Neuronal stem cell (in vitro differentiated cells): ENCODE data around the gene OTOGL.

Source experiments
- DNase-seq: peaks from one replicate; pipeline ENCODE4 v3.0.0-alpha.2; 2013; ENCODE audit warnings: low spot score
- H2AFZ ChIP-seq: one replicate; pipeline ENCODE4 v1.6.1; 2013; ENCODE audit warnings: mild to moderate bottlenecking, low read length, inconsistent platforms
- H2AK5ac ChIP-seq: 2 replicates; pipeline ENCODE4 v1.6.1; 2013; ENCODE audit warnings: low read depth, mild to moderate bottlenecking, inconsistent platforms, low read length, moderate library complexity, mixed read lengths
- H2BK120ac ChIP-seq: 2 replicates; pipeline ENCODE4 v1.6.1; 2013; ENCODE audit warnings: low read depth, mild to moderate bottlenecking, inconsistent platforms, low read length, moderate library complexity, mixed read lengths
- H2BK12ac ChIP-seq: one replicate; pipeline ENCODE4 v1.6.1; 2013; ENCODE audit warnings: low read length, inconsistent platforms
- H2BK15ac ChIP-seq: 2 replicates; pipeline ENCODE4 v1.6.1; 2013; ENCODE audit warnings: mild to moderate bottlenecking, low read length, inconsistent platforms, mixed read lengths
- H2BK5ac ChIP-seq: one replicate; pipeline ENCODE4 v1.6.1; 2013; ENCODE audit warnings: inconsistent platforms, mild to moderate bottlenecking, low read length, moderate library complexity
- H3K14ac ChIP-seq: one replicate; pipeline ENCODE4 v1.6.1; 2013; ENCODE audit warnings: low read length, inconsistent platforms
- H3K18ac ChIP-seq: 2 replicates; pipeline ENCODE4 v1.6.1; 2013; ENCODE audit warnings: low read length, inconsistent platforms
- H3K23ac ChIP-seq: 2 replicates; pipeline ENCODE4 v1.6.1; 2013; ENCODE audit warnings: low read depth, mild to moderate bottlenecking, mixed read lengths, low read length, inconsistent platforms; ENCODE audit not compliant: poor library complexity
- H3K27ac ChIP-seq: replicated peaks from 3 replicates; pipeline ENCODE4 v1.5.1; 2013; ENCODE audit warnings: low read length, inconsistent platforms
- H3K27me3 ChIP-seq, 3 experiments: 2 replicates each; pipeline ENCODE4 v1.6.1; 2013; ENCODE audit warnings: low read length in 3 of 3, mild to moderate bottlenecking in 2 of 3, inconsistent platforms in 1 of 3, low read depth in 1 of 3, mixed read lengths in 1 of 3, moderate library complexity in 1 of 3; ENCODE audit not compliant: control insufficient read depth in 3 of 3, insufficient read depth in 3 of 3
- H3K36me3 ChIP-seq, 2 donors: replicated peaks in 1 of 2; 2 replicates each; pipeline ENCODE4 v1.6.1; 2013; ENCODE audit warnings: low read length in 2 of 2; ENCODE audit not compliant: control insufficient read depth in 2 of 2, insufficient read depth in 2 of 2
- H3K4ac ChIP-seq: 2 replicates; pipeline ENCODE4 v1.6.1; 2013; ENCODE audit warnings: inconsistent platforms, mild to moderate bottlenecking, low read length, moderate library complexity
- H3K4me1 ChIP-seq, 2 donors: 1 replicate in 1 of 2; 2 replicates in 1 of 2; pipeline ENCODE4 v1.6.1; 2013; ENCODE audit warnings: low read length in 2 of 2, low read depth in 1 of 2; ENCODE audit not compliant: control insufficient read depth in 2 of 2, insufficient read depth in 1 of 2
- H3K4me2 ChIP-seq: one replicate; pipeline ENCODE4 v1.6.1; 2013; ENCODE audit warnings: mild to moderate bottlenecking, low read length, inconsistent platforms; ENCODE audit not compliant: insufficient read depth, poor library complexity, severe bottlenecking
- H3K4me3 ChIP-seq, 2 donors: 2 replicates each; pipeline ENCODE4 v1.5.1; 2013; ENCODE audit warnings: low read length in 2 of 2, mild to moderate bottlenecking in 2 of 2, inconsistent platforms in 1 of 2, moderate library complexity in 1 of 2
- H3K79me1 ChIP-seq: one replicate; pipeline ENCODE4 v1.6.1; 2013; ENCODE audit warnings: low read depth, mild to moderate bottlenecking, inconsistent platforms, low read length, moderate library complexity
- H3K9ac ChIP-seq: one replicate; pipeline ENCODE4 v1.6.1; 2013; ENCODE audit warnings: mild to moderate bottlenecking, low read depth, low read length, inconsistent platforms; ENCODE audit not compliant: poor library complexity
- H3K9me3 ChIP-seq, 2 donors: replicated peaks in 1 of 2; 2 replicates each; pipeline versions ENCODE3 to v1.6.1; 2013; ENCODE audit warnings: low read length in 2 of 2, mild to moderate bottlenecking in 2 of 2, inconsistent platforms in 1 of 2, low read depth in 1 of 2, mixed read lengths in 1 of 2, moderate library complexity in 1 of 2; ENCODE audit not compliant: control insufficient read depth in 2 of 2, insufficient read depth in 1 of 2
- H4K8ac ChIP-seq: one replicate; pipeline ENCODE4 v1.6.1; 2013; ENCODE audit warnings: low read depth, mild to moderate bottlenecking, inconsistent platforms, low read length, moderate library complexity
- H4K91ac ChIP-seq: one replicate; pipeline ENCODE4 v1.6.1; 2013; ENCODE audit warnings: low read length, low read depth, mild to moderate bottlenecking, inconsistent platforms; ENCODE audit not compliant: poor library complexity
- WGBS, 2 donors: extraction: QIAGEN DNeasy Blood & Tissue Kit; methylation state at CpG; one replicate each; pipeline ENCODE4 v1.1.7; 2013; ENCODE audit warnings: missing lambda C conversion rate in 2 of 2, mixed read lengths in 1 of 2; ENCODE audit not compliant: insufficient read length in 2 of 2, insufficient replicate concordance in 1 of 2; ENCODE audit errors: extremely low coverage in 2 of 2; 5-methylcytosine and 5-hydroxymethylcytosine counted together

The OTOGL gene

DNA sequence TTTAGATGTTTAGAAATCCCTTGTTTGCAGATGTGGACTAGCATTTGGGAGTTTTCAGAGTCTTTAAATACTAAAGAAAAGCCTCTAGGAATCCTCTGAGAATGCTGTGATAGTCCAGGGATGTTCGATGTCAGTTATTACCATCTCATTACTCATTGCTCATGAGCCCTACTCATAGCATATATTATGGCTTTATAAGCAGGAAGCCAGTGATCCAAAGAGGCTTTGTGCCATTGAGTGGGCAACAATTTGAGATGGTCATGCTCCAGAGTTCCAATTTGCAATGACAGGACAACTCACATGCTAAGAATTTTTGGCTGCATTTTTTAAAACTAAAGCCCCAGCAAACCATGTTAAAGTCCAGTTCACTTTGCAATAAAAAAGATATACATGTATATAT lies 163.0 kb downstream of the OTOGL start:
- no peak for DNase-seq
- Histone ChIP-seq H3K4me2 (no peak overlapping the region), H4K8ac (no peak overlapping the region), H3K9ac (no peak overlapping the region), H3K79me1 (no peaks in the 10 kb centered on the region), H2BK120ac (no peak overlapping the region), H2BK12ac (no peak overlapping the region), H2BK15ac (no peak overlapping the region), H3K27ac (no peak overlapping the region), H2AK5ac (no peak overlapping the region), H3K4me3 (no peak overlapping the region), H2BK5ac (no peak overlapping the region), H3K4ac (no peak overlapping the region), H3K27me3 (no peaks in the 10 kb centered on the region), H2AFZ (no peak overlapping the region), H3K23ac (no peak overlapping the region), H3K18ac (no peak overlapping the region), H3K4me1 (peaks cover 0 to 6% of the 10 kb centered on the region in 2 donors), H4K91ac (no peak overlapping the region), H3K14ac (no peak overlapping the region), H3K36me3 (no peaks in the 10 kb centered on the region), H3K9me3 (no peaks in the 10 kb centered on the region)
- WGBS, 2 donors, result no CpG with 5 or more reads among the region's 1 CpG

DNA sequence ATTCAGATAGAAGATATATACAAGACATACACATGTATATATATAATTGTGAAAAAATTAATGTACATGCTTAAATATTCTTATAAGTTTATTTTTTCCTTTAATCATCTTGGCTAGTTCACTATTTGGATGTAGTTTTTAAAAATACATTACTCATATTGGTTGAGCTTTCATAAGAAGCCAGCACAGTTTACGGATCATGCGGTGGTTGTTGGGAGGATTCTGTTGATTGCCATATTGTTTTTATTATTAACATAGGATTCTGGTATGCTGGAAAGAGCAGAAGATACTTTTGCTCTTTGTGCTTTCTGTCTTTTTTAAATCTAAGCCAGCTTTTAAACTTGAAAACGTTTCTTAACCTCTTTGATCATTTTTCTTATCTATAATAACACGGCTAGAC lies 163.4 kb downstream of the OTOGL start:
- no peak overlapping the region for H2BK120ac ChIP-seq
- H3K79me1 ChIP-seq, result no peaks in the 10 kb centered on the region
- no peak overlapping the region for H3K4me3 ChIP-seq
- peaks cover 0 to 6% of the 10 kb centered on the region in 2 donors for H3K4me1 ChIP-seq
- no peak overlapping the region for H2BK12ac ChIP-seq
- no peaks in the 10 kb centered on the region for H3K36me3 ChIP-seq
- no peak overlapping the region for H3K14ac ChIP-seq
- no peak overlapping the region for H4K8ac ChIP-seq
- no CpG with 5 or more reads among the region's 4 CpGs for WGBS, 2 donors
- no peak overlapping the region for H3K4me2 ChIP-seq
- H3K27ac ChIP-seq, result no peak overlapping the region
- H4K91ac ChIP-seq, result no peak overlapping the region
- H3K23ac ChIP-seq, result no peak overlapping the region
- DNase-seq, result no peak
- no peak overlapping the region for H3K18ac ChIP-seq
- H3K27me3 ChIP-seq, result no peaks in the 10 kb centered on the region
- H3K4ac ChIP-seq, result no peak overlapping the region
- no peak overlapping the region for H2BK5ac ChIP-seq
- H2BK15ac ChIP-seq, result no peak overlapping the region
- H2AFZ ChIP-seq, result no peak overlapping the region
- no peak overlapping the region for H3K9ac ChIP-seq
- H3K9me3 ChIP-seq, result no peaks in the 10 kb centered on the region
- H2AK5ac ChIP-seq, result no peak overlapping the region

DNA sequence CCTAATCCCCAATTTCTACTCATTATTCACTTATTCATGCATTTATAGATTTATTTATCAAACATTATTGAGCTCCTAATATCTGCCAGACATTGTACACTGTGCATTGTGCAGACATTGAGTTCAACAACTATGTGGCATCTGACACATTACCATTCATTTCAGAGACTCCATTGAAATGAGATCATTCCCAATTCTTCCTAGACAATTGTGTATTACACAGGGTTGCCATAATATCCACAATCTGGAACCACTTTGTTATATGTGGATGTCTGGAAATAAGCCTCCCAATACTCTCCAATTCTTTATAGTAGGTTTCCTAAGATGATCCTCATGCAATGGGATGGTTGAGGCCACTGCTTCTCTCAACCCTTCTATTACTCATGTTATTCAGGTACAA lies 165.0 kb downstream of the OTOGL start:
- no peak overlapping the region for H2BK12ac ChIP-seq
- no peaks in the 10 kb centered on the region for H3K27me3 ChIP-seq
- no peak for DNase-seq
- H2AK5ac ChIP-seq, result no peak overlapping the region
- H3K9me3 ChIP-seq, result no peaks in the 10 kb centered on the region
- H2BK5ac ChIP-seq, result no peak overlapping the region
- no peak overlapping the region for H3K4me3 ChIP-seq
- H3K4me2 ChIP-seq, result no peak overlapping the region
- no peak overlapping the region for H3K27ac ChIP-seq
- H2BK15ac ChIP-seq, result no peak overlapping the region
- no peak overlapping the region for H2BK120ac ChIP-seq
- no peak overlapping the region for H3K18ac ChIP-seq
- no peak overlapping the region for H2AFZ ChIP-seq
- H3K79me1 ChIP-seq, result no peaks in the 10 kb centered on the region
- H3K23ac ChIP-seq, result no peak overlapping the region
- no peak overlapping the region for H4K91ac ChIP-seq
- peaks cover 0 to 17% of the 10 kb centered on the region in 2 donors for H3K4me1 ChIP-seq
- H3K14ac ChIP-seq, result no peak overlapping the region
- no peaks in the 10 kb centered on the region for H3K36me3 ChIP-seq
- H4K8ac ChIP-seq, result no peak overlapping the region
- H3K9ac ChIP-seq, result no peak overlapping the region
- no peak overlapping the region for H3K4ac ChIP-seq

DNA sequence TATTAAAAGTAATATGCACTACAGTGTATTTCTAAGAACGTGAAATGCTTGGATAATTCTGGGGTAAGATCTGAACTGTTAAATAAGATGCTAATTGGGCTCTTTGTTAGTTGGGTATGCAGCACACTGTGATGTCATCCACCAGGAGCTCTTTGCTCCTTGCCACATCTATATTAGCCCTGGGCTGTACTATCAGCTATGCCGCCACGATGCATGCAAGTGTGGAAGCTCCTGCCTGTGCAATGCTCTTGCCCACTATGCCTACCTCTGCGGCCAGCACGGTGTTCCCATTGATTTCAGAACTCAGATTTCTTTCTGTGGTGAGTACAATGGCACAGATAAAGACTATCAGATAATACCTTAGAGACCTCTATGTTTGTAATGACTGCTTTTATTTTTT lies 165.6 kb downstream of the OTOGL start:
- H3K9me3 ChIP-seq, result no peaks in the 10 kb centered on the region
- no peak overlapping the region for H3K27ac ChIP-seq
- H3K23ac ChIP-seq, result no peak overlapping the region
- no peaks in the 10 kb centered on the region for H3K79me1 ChIP-seq
- no peaks in the 10 kb centered on the region for H3K36me3 ChIP-seq
- peaks cover 0 to 18% of the 10 kb centered on the region in 2 donors for H3K4me1 ChIP-seq
- no peak overlapping the region for H2BK120ac ChIP-seq
- H3K9ac ChIP-seq, result no peak overlapping the region
- H3K14ac ChIP-seq, result no peak overlapping the region
- no CpG with 5 or more reads among the region's 5 CpGs for WGBS, 2 donors
- H3K4me2 ChIP-seq, result no peak overlapping the region
- no peak overlapping the region for H3K4me3 ChIP-seq
- H2AFZ ChIP-seq, result no peak overlapping the region
- no peak overlapping the region for H4K8ac ChIP-seq
- no peak overlapping the region for H2AK5ac ChIP-seq
- no peaks in the 10 kb centered on the region for H3K27me3 ChIP-seq
- no peak overlapping the region for H2BK12ac ChIP-seq
- H3K4ac ChIP-seq, result no peak overlapping the region
- H3K18ac ChIP-seq, result no peak overlapping the region
- H2BK5ac ChIP-seq, result no peak overlapping the region
- H2BK15ac ChIP-seq, result no peak overlapping the region
- no peak for DNase-seq
- H4K91ac ChIP-seq, result no peak overlapping the region
